ENCODE data around the gene THAP7.

The THAP7 gene

DNA sequence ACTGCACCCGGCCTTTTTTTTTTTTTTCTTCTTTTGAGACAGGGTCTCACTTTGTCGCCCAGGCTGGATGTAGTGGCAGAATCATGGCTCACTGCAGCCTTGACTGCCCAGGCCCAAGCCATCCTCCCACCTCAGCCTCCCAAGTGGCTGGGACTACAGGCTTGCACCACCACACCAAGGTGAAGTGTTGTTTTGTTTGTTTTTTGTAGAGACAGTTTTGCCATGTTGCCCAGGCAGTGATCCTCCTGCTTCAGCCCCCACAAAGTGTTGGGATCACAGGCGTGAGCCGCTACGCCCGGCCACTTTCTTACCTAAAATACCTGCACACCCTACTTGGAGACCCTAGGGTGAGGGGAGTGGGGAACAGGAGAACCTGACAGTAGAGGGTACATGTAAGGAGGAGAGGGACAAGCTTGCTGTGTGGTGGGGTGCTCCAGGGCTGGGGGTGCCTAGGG lies 39.4 kb downstream of the THAP7 start:
- no peak for DNase-seq

- DNase-seq = no peak
These were observed 41.3 kb downstream of the THAP7 start for GRCh38 chr22:20960609-20961008.

DNA sequence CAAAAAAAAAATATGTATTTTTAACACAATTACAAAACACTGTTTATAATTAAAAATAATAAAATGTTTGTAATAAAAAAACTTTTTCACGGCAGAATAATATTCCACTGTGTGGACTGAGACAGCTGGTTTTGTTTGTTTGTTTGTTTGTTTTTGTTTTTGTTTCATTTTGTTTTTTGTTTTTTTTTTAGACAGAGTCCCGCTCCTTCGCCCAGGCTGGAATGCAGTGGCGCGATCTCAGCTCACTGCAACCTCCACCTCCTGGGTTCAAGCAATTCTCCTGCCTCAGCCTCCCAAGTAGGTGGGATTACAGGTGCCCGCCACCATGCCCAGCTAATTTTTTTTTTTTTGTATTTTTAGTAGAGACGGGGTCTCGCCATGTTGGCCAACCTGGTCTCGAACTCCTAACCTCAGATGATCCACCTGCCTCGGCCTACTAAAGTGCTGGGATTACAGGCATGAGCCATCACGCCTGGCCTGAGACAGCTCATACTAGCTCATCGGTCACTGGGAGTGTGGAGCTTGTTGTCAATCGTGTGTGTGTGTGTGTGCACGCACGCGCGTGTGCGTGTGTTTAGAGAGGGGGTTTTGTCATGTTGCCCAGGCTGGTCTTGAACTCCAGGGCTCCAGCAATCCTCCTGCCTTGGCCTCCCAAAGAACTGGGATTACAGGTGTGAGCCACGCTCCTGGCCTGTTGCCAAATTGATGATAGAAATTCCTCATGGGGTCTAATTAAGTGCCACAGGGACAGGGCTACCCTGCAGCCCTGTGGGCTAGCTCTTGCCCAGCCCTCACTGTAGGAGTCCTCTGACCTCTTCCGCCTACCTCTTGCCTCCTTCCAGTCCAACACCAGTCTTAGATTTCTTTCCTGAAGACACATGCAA lies 42.1 kb downstream of the THAP7 start:
- DNase-seq = peak; percentile 34

DNA sequence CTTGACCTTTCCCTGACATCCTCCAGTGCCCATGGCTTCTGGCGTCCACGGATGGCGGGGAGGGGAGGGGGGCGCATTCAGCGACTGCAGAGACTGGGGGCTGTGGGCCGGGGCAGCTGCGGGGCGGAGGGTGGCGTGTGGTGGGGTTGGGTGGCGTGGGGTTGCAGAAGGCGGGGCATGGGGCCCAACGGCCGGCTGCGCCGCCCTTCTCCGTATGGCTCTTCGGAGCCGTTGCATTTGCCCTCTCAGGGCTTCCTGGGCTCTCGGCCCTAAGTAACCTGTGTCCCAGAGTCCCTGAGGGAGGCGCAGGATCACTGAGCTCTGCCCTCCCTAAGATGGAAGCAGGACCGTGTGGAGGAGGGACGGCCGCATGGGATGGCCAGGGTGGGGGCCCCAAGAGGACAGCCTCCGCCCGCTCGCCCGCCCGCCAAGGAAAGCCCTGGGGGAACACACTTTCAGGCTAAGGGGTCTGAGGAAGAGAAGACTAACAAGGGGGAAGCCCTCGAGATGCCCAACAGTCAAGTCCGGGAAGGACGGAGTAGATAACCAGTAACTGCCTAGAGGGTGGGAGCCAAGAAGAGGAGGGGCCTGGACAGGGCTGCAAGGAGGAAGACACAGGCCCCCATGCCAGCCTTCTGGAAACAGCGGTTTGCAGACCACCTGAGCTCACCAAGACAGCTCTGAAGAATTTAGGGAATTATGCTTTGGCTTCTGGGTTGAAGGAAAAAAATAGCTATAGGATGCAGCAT lies 44.1 kb downstream of the THAP7 start:
- DNase-seq = no peak

DNA sequence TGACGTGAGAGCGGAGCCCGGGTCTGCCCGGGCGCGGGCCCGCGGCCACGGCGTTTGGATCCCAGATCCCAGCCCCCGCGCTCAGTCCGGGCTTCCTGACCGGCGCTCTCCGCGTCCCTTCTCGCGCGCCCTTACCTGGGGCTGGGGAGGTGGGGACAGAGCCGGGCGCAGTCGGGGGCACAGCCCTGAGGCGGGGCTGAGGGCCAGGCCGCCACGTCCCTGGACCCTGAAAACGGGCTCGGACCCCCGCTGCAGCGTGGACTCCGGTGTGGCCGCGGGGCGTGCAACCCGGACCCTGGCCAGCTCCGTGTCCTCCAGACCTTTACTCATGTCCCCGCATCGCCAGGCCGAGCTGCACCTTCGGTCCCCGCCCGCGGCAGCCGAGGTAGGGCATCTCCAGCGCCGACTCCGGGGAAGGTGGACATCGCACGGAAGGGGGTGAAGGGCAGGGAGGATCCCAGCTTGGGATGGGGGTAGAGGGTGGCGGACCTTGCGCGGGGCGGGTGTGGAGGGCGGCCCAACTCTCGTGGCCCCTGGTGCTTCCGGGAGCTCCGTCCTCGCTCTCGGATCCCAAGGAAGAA lies 44.7 kb downstream of the THAP7 start:
- DNase-seq = peak; percentile 12

DNA sequence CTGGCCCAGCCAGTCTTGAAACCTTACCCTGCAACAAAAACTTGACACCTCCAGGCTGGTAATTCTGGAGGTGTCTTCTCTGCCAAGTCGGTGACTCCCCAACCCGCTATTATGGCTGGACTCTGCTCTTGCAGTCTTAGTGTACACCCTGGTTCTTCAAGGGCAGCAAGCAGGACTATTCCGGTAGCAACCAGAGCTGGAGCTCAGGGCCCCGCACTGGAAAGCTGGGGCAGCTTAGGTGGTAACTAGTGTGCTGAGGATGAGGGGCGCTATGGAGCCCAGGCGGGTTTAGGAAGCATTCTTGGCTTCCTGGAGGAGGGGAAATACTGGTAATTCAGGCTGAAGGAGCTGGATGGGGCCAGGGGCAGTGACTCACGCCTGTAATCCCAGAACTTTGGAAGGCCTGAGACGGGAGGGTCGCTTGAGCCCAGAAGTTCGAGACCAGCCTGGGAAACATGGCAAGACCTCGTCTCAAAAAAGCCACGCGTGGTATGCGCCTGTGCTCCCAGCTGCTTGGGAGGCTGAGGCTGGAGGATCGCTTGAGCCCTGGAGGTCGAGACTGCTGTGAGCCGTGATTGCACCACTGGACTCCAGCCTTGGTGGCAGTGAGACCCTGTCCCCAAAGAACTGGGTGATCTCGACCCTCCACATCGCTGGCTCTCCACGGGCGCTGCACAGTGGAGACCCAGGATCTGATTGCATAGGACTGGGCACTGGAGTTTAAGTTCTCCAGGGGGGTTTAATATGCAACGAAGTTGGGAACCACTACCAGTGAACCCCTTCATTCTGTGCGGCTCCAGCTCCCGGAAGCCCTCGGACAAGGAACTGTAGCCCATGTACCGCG lies 45.4 kb downstream of the THAP7 start:
- DNase-seq = no peak

DNA sequence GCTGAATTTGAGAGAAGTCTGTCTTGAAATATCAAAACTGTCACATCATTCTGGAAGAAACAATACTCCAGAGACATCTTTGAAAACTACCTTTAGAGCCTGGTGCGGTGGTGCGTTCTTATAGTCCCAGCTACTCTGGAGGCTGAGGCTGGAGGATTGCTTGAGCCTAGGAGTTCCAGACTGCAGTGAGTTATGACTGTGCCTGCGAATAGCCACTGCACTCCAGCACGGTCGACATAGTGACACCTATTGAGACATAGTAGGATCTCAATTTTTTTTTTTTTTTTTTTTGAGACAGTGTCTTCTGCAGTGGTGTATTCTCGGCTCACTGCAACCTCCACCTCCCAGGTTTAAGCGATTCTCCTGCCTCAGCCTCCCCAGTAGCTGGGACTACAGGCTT lies 46.4 kb downstream of the THAP7 start:
- DNase-seq = no peak

DNA sequence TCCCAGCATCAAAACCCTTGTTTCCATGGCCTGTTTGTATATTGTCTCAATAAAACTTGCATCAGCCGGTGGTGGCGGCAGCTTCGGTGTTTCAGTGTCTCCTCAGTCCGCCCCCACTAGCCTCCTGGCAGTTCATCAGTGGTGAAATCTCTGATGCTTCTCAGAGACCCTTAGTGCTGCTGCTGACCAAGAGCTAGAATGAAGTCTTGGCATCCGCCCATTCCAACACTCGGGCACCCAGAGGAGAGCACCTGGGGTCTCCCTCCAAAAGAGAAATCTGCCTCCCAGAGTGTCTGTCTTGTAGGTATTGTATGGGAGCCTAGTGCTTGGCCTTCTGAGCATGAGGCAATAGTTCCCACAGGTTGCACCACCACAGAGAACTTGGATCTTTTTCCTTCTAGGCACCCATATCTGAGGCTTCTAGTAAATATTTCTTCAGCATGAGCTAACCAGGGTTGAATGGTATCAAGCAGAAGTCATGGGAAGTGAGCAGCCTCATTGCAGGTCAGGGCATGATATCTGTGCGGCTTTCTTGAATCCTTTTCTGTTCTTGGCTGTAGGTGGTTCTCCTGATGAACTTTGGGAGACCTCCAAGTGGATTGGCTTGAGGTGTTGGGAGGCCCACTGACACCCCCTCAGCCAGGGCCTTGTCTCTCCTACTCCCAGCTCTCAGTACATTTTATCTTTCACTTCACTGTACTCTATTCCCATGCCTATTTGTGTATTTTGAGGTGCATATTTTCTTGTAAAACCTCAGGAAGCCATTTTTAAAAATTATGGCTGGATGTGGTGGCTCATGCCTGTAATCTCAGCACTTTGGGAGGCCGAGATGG lies 48.0 kb downstream of the THAP7 start:
- DNase-seq = no peak

GRCh38 chr22:20953342-20953608 lies 48.6 kb downstream of the THAP7 start:
- no peak for DNase-seq

- peak; percentile 71 for DNase-seq
These were observed 49.2 kb downstream of the THAP7 start for GRCh38 chr22:20952544-20953341.

DNA sequence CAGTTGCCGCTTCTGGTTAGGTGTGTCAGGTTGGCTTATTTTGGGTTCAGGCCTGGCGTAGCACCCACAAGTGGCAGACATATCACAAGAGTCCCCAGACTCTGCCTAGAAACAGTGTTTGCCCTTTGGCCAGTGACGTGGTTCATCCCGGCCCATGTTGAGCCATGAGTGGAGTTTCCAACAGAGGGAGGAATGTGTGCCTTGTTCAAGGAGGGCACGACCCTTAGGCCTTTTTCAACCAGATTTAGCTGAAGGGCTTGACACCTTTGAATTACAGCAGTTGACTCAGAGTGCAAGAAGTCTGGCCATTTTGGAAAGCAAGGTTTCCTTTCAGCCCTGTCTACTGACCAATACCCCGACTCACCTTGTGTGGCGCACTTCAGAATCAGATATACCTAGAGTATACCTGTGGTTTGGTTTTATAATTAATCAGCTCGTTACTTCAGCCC lies 50.0 kb downstream of the THAP7 start:
- DNase-seq = no peak

DNA sequence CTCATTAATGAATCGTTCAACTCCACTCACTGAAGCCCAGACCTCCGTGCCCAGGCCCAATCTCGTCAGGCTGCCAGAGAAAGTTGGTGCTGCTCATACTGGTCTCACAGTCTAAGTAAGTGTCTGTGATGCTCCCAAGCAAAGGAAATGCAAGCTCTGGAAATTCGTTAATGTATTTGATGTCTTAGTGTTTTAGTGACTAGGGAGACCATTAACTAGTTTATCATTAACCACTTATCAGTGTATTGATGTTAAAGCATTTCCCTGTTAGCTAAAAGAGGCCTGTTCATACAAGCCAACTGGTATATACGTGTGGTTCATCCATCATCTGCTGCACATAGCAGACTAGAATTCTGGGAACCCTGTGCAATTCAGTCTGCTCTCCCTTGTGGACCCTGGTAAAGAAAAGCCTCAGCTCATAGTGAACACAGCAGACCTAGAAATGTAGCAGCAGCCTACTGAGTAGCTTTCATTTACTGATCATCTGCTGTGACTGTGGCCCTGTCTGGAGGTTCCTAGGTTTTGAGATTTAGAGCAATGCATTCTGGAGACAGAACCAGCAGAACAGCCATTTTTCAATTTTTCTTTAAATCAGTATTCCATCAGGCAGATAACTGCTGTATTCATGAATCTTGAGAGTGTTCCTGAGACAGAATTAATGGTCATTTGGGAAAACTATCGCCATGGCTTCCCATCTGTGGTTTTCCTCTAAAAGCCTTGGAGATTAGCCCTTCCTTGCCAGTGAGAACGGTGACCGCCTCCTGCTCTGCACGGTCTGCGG lies 50.6 kb downstream of the THAP7 start:
- DNase-seq = no peak

DNA sequence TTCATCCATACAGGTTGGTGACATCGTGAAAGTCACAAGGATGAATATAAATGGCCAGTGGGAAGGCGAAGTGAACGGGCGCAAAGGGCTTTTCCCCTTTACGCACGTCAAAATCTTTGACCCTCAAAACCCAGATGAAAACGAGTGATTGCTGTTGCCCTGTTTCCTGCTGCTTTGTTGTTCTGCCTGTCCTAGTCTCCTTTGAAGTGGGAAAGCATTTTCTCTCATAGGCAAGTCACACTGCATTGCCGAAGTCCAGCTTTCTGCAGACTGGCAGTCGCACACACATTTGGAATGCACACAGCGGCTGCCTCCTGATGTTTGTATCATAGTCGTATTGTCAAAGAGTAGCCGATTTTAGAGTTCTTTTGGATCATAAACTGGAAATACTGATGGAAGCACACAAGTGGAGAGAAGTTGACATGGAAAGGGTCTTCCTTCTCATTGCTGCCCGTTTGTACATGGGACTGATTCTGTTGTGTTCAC lies 52.2 kb downstream of the THAP7 start:
- DNase-seq = no peak
